Astrocyte of the spinal cord (primary cell): ENCODE data around the gene SLC30A2.

Experiments
- DNase-seq: peaks from one replicate; pipeline ENCODE4 v3.0.0; 2011; ENCODE audit warnings: low read depth, low spot score
- H3K4me3 ChIP-seq: 2 replicates; pipeline ENCODE4 v1.5.1; 2011; ENCODE audit warnings: low read depth, mild to moderate bottlenecking, low read length, moderate library complexity
- in situ Hi-C: cut with HindIII; loops from 2 replicates; pipeline ENCODE4 v1.10.0; 2017; ENCODE audit warnings: low sequenced_read_pairs
- TF ChIP-seq, protein P1 (sequence below): IDR thresholded peaks from 2 replicates; pipeline ENCODE4 v1.5.1; 2012; ENCODE audit warnings: low read depth, mild to moderate bottlenecking, low read length, inconsistent platforms

The SLC30A2 gene

GRCh38 chr1:25994402-25995150 lies 51.3 kb downstream of the SLC30A2 start:
- H3K4me3 ChIP-seq = no peak overlapping the region
- TF ChIP-seq, protein P1, sequence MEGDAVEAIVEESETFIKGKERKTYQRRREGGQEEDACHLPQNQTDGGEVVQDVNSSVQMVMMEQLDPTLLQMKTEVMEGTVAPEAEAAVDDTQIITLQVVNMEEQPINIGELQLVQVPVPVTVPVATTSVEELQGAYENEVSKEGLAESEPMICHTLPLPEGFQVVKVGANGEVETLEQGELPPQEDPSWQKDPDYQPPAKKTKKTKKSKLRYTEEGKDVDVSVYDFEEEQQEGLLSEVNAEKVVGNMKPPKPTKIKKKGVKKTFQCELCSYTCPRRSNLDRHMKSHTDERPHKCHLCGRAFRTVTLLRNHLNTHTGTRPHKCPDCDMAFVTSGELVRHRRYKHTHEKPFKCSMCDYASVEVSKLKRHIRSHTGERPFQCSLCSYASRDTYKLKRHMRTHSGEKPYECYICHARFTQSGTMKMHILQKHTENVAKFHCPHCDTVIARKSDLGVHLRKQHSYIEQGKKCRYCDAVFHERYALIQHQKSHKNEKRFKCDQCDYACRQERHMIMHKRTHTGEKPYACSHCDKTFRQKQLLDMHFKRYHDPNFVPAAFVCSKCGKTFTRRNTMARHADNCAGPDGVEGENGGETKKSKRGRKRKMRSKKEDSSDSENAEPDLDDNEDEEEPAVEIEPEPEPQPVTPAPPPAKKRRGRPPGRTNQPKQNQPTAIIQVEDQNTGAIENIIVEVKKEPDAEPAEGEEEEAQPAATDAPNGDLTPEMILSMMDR = no peak
- in situ Hi-C loops = no loop called here
- no peak for DNase-seq

DNA sequence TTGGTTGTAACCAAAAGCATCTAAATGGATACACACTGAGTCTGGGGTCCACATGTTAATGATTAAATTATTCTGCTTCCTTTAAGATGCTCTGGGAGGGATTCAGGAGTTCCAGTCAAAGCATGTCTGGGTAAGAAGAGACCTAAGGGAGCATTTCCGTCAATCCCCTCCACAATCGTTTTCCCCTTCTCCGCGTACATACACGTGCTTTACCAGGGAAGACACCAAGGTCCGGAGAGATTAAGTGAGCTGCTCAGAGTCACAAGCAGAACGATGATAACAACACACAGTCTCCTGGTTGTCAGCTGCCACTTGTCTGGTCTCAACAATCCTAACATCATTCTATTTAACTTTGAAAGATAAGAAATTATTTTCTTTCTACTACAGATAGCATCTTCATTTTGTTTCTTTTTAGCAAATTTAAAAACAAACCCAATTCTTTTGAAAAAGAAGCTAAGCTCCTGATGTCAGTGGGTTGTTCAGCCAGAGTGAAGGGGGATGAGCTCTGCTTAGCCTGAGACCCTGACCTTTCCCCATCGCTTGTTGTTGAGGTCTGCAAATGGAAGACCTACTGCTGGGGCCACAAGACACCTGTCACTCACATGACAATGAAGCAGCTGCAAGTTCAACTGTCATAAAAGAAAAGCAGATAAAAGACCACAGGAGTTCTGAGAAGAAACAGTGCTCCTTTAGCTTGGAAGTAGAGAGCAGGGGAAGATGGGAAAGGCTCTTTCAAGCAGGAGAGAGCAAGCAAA lies 52.5 kb downstream of the SLC30A2 start:
- no peak overlapping the region for H3K4me3 ChIP-seq
- TF ChIP-seq, protein P1 = no peak
- in situ Hi-C loops = no loop called here
- no peak for DNase-seq

- TF ChIP-seq, protein P1 = no peak
- no peak overlapping the region for H3K4me3 ChIP-seq
- no peak for DNase-seq
- in situ Hi-C loops = no loop called here
These were observed 53.2 kb downstream of the SLC30A2 start for GRCh38 chr1:25992689-25993171.

- in situ Hi-C loops = no loop called here
- DNase-seq = no peak
- TF ChIP-seq, protein P1 = no peak
- H3K4me3 ChIP-seq = no peak overlapping the region
These were observed 53.8 kb downstream of the SLC30A2 start for GRCh38 chr1:25991937-25992688.

- in situ Hi-C loops = no loop called here
- no peak for DNase-seq
These were observed 55.1 kb downstream of the SLC30A2 start for GRCh38 chr1:25990702-25991395.

More at GRCh38 chr1:25990702-25991395, 55.1 kb downstream of the SLC30A2 start:
- H3K4me3 ChIP-seq = no peak overlapping the region
- TF ChIP-seq, protein P1 = no peak
